ENCODE measurements around the gene RC3H1. TPM values are rescaled to one million over a fixed set of nuclear protein-coding genes. Genes with fewer than 3 reads are reported as not detected.
"Not testable (repeated sequence)": the region's sequence is repeated elsewhere in the genome, so short reads cannot be mapped to it uniquely, and the experiment has no call there.

RC3H1 gene
- total RNA-seq, 1 donor from 2014 or later, result 24.7 TPM

GRCh38 chr1:173986951-173987350 lies 35.2 kb downstream of the RC3H1 start:
- no peak for DNase-seq (ENCODE audit: low spot score)
- intact Hi-C loops (cut with DNase I), result no loop called here

- DNase-seq (ENCODE audit: low spot score), result no peak
- intact Hi-C loops (cut with DNase I), result no loop called here
Observed at GRCh38 chr1:173970252-173970651, 51.9 kb downstream of the RC3H1 start.

GRCh38 chr1:173965896-173966295 lies 56.3 kb downstream of the RC3H1 start:
- intact Hi-C loops (cut with DNase I); DNase-seq (ENCODE audit: low spot score): not testable (repeated sequence)

DNA sequence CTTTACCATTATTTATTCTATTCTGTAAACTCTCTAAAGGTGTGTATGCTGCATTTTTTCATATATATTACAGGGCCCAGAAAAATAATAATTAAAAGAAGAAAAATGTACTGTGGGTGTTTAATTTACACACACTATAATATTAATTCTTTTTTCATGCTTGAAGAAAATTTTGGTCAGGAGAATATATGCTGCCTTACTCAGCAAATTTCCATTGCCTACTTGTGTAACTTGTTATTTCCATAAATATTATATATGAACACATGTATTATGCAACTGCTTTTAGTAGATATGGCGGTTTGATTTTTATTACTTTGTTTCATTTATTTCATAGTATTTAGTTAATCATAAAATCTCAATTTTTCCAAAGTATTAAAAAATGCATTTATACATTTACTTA lies 58.7 kb downstream of the RC3H1 start:
- intact Hi-C loops (cut with DNase I), result no loop called here
- DNase-seq (ENCODE audit: low spot score), result no peak

GRCh38 chr1:173960625-173961024 lies 61.5 kb downstream of the RC3H1 start:
- DNase-seq (ENCODE audit: low spot score), result no peak
- intact Hi-C loops (cut with DNase I), result no loop called here

DNA sequence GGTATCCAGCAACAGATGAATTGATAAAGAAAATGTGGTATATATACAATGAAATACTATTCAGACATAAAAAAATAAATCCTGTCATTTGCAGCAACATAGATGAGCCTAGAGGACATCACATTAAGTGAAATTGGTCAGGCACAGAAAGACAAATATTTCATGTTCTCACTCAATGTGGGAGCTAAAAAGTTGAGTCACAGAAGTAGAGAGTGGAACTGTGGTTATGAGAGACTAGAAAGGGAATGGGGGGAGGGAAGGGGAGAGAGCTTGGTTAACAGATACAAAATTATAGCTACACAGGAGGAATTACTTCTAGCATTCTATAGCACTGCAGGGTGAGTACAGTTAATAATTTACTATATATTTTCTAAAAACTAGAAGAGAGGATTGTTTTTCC lies 68.0 kb downstream of the RC3H1 start:
- no peak for DNase-seq (ENCODE audit: low spot score)
- intact Hi-C loops (cut with DNase I), result no loop called here

GRCh38 chr1:173948594-173948993 lies 73.6 kb downstream of the RC3H1 start:
- no peak for DNase-seq (ENCODE audit: low spot score)
- intact Hi-C loops (cut with DNase I), result no loop called here

DNA sequence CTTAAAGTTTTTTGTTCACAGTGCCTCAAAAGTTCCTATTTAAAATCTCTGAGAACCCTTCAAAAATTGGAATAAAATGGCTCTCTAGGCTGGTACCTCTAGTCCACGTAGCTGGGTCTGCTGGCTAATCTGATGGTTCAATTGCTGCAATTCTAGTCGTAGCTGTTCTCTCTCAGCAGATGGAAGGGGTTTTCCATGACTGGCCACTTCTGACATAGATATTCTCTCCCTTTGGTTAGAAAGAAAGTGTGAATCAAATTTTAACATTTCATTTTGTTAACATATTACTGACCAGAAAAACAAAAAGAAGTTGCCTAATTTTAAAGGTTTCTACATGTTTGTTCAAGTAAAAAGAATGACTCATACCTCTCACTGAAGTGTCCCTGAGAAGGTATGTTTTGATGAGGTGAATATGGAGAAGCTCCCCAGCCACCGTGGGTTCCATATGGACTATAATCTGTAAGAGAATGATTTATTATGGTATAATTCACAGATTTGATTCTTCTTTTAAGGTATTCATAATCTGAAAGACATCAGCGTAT lies 75.7 kb downstream of the RC3H1 start:
- intact Hi-C loops (cut with DNase I), result no loop called here
- no peak for DNase-seq (ENCODE audit: low spot score)

DNA sequence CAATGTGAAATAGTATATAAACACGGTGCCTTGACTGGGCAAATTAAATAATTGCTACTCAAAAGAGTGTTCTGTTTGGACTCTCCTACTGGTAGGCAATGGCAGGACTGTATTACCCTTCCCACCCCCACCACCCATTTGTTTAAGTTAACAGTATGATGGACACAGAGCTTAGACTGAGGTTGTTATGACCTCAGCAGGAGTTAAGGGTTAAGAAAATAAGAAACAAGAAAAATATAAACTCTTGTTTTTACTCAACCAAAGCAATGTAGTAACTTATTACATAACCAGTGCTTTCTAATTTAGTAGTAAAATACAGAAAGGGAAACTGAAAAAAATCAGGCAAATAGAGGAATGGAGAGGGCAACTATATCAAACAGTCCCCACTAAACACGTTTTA lies 85.1 kb downstream of the RC3H1 start:
- DNase-seq (ENCODE audit: low spot score), result no peak
- intact Hi-C loops (cut with DNase I), result no loop called here

DNA sequence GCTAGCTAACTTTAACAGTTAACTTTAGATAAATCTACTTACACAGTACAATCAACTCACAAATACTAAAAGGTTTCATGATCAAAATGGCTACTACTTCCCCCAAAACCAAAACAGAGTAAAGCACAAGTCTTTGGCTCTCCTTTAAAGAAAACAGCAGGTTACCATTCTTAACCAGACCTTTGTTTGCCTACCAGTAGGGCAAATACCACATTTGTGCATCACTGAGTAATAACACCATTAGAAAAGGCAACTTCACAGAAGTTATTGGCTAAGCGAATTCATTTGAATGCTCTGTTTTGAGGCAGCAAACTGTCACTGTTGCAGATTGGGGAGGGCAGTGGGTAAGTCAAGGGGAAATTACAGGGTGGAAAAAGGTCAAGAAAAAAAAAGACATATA lies 87.7 kb downstream of the RC3H1 start:
- DNase-seq (ENCODE audit: low spot score), result no peak
- intact Hi-C loops (cut with DNase I), result no loop called here

DNA sequence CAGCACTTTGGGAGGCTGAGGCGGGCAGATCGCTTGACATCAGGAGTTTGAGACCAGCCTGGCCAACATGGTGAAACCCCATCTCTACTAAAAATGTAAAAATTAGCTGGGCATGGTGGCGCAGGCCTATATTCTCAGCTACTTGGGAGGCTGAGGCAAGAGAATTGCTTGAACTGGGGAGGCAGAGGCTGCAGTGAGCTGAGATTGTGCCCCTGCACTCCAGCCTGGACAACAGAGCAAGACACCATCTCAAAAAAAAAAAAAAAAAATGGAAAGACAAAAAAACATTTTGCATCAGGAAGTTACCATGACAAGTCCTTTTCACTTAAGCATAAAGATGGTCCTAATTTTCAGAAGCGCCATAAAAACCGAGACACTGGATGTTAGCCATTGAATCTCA lies 91.6 kb downstream of the RC3H1 start:
- intact Hi-C loops (cut with DNase I); DNase-seq (ENCODE audit: low spot score): not testable (repeated sequence)

DNA sequence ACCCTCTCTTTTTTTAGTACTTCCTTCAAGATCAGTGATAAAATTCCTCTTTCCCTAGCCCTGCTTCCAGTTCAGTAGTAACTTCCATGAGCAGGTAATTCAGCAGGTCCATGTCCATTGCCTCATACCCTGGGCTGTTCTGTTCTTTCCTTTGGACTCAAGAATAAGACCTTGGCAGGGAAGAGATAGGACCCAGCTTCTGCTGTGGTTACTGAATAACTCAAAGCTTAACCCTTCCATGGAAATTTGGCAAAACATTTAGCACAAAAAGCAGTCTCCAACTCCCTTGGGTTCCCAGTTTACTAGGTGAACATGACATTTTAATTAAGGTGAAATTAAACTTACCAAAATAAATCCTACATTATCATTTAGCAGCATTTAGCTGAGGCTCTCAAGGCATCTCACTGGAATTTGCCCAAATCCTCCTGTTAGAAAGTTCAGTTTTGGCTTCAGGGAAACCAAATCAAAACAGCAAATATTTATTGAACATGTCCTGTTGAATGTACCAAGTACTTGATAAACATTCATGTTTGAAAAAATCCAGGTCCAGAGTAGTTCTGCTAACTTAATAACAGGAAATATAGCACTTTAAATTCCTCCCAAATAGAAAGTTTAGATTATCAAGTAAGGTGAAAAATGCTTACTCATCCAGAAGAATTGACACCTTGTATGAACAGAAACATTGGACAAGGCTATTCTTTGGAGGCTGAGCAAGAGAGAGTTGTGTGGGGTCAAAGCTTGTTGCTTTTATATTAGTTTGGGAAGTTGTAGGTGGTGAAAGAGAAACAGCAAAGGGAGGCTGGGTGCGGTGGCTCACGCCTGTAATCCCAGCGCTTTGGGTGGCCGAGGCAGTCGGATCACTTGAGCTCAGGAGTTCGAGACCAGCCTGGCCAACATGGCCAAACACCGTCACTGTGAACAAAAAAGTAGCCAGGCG lies 96.6 kb downstream of the RC3H1 start:
- intact Hi-C loops (cut with DNase I), result no loop called here
- no peak for DNase-seq (ENCODE audit: low spot score)

GRCh38 chr1:173920861-173921260 lies 101.3 kb downstream of the RC3H1 start:
- intact Hi-C loops (cut with DNase I), result no loop called here
- DNase-seq (ENCODE audit: low spot score), result no peak

GRCh38 chr1:173917635-173918493 lies 104.3 kb downstream of the RC3H1 start:
- intact Hi-C loops (cut with DNase I), result no loop called here
- no peak for DNase-seq (ENCODE audit: low spot score)

- no peak for DNase-seq (ENCODE audit: low spot score)
- intact Hi-C loops (cut with DNase I), result no loop called here
Observed at GRCh38 chr1:173917149-173917548, 105.0 kb downstream of the RC3H1 start, which contains the start of gene SERPINC1. TSS of gene SERPINC1 (minus strand) at chr1:173917327. CDS start at chr1:173917259, 68 bp downstream.

- intact Hi-C loops (cut with DNase I), result no loop called here
- no peak for DNase-seq (ENCODE audit: low spot score)
Observed at GRCh38 chr1:173916667-173917066, 105.5 kb downstream of the RC3H1 start.

- no peak for DNase-seq (ENCODE audit: low spot score)
- intact Hi-C loops (cut with DNase I), result no loop called here
Observed at GRCh38 chr1:173915596-173915995, 106.6 kb downstream of the RC3H1 start.

- DNase-seq (ENCODE audit: low spot score), result no peak
- intact Hi-C loops (cut with DNase I), result no loop called here
Observed at GRCh38 chr1:173914366-173914871, 107.7 kb downstream of the RC3H1 start.

DNA sequence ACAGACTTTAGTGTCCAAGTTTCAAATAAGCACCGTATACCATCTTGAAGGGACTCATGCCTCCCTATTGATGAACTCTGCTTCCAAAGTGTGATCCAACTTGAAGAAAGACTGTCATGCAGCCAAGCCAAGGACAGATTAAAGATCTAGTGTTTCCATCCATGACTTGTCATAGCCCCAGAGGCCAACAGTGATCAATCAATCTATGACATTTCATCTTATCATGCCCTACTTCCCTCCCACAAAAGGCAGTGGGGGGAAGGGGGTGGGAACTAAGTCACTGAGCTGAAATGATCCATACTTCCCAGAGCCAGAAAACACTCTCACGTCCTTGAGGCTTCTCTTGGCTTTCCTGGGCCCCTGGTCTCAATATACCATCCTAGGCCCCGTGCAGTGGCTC lies 109.0 kb downstream of the RC3H1 start:
- intact Hi-C loops (cut with DNase I), result no loop called here
- DNase-seq (ENCODE audit: low spot score), result no peak
